ENCODE data around the gene TTC28.
"Not testable (repeated sequence)": the region's sequence is repeated elsewhere in the genome, so short reads cannot be mapped to it uniquely, and the experiment has no call there.

The TTC28 gene

DNA sequence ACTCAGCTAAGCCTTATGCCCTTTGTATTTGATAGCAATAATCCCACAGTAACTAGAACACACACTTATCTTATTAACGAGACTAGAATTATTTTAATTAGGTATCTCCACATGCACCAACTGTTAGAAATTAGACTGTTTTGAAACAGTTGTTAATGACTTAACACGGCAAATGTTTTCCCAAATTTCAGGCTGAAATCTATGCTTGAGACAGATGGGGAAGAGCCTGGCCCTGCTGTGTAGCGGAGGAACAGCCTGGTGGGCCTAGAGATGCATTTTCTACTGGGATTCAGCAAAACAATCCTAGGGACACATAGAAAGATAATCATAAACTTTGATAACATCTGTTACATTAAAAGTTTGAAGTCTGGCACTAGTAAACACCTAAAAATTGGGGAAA, 273.4 kb downstream of the TTC28 start:
- DNase-seq (ENCODE audit: low spot score) = no peak

DNA sequence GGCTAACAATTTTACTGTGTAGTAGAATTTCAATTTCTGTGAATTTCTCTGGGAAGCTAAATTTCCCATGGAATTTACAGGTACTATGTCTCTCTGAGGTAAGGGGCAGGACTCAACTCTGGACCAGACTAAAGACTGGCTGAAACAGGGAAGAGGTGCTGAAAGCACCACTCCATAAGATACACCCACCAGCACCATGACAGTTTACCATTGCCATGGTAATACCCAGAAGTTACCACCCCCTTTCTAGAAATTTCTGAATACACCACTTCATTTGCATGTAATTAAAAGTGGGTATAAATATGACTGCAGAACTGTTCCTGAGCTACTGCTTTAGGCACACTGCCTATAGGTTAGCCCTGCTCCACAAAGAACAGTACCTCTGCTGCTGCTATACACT, 274.1 kb downstream of the TTC28 start:
- no peak for DNase-seq (ENCODE audit: low spot score)

DNA sequence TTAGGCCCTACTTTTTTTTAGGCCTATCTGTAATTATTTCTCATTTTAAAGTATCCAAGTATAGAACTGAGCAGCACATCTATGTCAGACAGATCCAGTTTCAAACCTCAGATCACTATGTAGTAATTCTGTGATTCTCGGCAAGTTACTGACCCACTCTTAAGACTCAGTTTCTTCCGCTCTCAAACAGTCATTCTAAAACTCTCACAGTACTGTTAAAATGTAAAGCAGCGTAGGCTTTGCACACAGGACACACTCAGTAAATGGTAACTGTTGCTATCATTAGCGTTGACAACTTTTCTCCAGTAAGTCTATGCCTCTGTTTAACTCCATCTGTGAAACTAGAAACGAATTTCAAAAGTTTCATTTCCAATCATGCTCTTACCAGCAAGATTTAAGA, 277.1 kb downstream of the TTC28 start:
- DNase-seq (ENCODE audit: low spot score) = no peak

DNA sequence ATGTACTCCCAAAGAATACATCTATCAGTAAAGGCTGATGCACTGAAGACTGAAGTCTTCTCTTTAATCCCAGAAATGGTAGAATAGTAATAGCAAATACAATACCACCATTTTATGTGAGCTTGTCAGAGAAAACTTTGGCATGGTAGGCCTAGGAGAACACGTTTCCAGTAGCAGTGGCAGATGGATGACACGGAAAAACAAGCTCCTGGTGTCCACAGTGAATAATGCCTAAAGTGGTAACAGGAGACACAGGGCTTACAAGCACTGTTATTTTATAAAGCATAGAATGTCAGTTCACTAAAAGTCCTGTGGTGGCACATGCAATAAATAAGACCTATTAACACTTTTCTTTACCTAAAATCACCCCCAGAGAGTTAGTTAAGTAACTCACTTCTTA, 277.6 kb downstream of the TTC28 start:
- no peak for DNase-seq (ENCODE audit: low spot score)

GRCh38 chr22:28398981-28399380, 280.7 kb downstream of the TTC28 start:
- no peak for DNase-seq (ENCODE audit: low spot score)

DNA sequence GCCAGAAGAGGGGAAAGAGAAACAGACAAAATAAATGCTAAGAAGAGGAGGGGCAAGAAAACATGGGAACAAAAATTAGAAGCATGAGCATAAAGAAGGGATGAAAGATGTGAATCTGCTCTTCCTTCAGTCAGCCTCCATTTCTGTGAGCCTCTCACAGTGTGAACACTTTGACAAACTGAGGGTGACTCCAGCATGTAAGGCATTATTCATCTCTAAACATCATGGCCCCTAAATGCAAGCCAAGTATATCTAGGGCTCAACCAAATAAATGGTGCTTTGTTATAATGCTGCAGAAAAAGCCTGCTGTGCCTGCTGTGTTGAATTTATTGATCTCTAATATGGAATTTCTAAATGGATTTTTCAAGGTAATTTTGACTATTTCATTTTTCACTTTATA, 281.3 kb downstream of the TTC28 start:
- no peak for DNase-seq (ENCODE audit: low spot score)

DNA sequence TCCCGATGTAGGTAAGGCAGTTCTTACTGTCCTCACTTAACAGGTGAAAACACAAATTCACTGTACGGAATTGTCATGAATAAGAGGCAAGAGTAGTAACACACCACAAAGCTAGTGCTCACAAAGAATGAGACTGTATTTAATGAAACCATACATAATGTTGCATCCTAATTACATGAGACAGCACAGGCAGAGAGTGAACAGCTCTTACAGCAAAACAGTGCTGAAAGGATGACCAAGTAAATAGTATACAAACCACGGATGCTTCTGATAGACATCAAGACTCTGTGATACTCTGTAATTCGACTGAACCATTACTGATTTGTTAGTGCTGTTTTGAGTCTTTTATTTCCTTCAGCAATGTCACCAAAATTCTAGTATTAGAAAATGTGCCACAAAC, 282.3 kb downstream of the TTC28 start:
- DNase-seq (ENCODE audit: low spot score) = no peak

DNA sequence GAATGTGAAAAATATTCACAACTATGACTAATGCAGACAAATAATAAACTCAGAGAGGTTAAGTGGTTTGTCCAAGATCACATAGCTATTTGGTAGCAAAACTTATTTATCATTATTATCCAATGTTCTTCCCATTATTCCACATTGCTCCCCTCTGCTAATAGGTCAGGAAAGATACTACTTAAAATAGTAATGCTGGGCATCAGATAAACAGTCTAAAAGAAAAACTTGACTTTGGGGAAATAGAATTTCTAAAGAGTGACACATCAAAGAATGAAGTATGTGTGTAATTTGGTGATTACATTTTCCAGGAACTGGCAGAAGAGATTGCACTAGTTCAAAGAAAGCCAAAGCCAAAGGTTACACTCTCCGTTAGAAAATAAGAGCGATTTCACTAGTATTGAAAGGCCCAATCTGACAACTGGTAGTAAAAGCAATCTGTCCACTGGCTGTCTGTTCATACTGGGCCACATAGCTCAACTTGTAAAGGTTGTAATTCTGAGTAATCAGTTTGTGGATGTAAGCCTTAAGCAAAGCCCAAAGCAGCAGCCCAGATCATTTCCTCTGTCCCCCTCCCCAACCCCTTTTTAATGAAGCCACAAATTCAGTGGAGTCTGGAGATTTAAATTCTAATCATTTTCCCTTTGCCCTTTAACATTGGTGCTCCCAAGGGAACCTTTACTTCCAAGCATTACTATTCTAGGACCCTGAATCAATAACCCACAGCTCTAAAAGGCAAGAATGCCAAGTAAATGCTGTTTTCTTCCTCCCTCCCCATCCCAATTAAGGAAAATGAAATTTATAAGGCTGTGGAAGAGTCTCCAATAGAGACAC, 283.5 kb downstream of the TTC28 start:
- DNase-seq (ENCODE audit: low spot score) = peak; percentile 37

DNA sequence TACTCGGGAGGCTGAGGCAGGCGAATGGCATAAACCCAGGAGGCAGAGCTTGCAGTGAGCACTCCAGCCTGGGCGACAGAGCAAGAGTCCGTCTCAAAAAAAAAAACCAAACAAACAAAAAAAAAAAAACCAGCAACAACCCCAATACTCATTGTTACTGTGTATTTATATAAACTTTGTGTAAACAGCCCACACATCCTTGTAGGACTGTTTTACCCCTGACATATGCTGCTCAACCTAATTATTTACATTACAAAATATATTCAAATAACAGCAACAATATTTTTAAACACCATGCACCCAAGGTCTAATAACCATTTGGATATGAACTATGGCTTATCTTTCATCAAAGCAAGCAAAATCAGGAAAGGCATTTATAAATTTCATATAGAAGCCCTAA, 284.1 kb downstream of the TTC28 start:
- no peak for DNase-seq (ENCODE audit: low spot score)

- DNase-seq (ENCODE audit: low spot score) = no peak
Observed at GRCh38 chr22:28394513-28395110, 285.0 kb downstream of the TTC28 start.

DNA sequence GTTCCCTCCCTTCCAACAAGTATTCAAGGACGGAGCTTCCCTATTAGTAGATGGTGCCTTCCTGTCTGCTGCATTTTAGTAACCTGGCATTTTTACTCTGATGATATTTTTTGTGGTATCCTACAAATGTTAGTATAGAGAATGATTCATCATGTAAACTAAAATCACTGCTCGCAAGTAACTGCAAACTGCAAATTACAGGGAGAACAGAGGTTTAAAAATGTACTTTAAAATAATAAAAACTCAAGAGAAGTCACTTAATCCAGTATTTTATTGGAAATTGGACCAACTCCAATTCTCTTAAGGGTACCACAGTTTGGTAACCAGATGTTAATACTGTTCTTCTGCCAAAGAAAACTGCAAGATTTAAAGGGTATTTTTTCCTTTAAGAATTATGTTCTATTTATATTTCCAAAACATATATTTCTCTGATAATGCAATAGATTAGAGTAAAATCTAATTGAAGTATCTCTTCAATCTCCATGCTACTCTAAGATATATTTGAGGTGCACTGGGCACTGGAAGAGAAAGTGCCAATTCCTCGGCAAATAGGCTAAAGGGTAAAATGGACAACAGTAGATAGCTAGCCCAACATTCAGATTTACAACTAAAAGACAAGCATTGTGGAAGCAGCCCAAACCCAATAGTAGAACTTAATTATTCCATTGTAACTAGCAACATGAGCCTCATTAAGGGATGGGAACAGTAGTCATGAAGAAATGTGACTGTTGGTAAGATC, 298.0 kb downstream of the TTC28 start:
- no peak for DNase-seq (ENCODE audit: low spot score)

GRCh38 chr22:28379951-28380350, 299.7 kb downstream of the TTC28 start:
- no peak for DNase-seq (ENCODE audit: low spot score)

DNA sequence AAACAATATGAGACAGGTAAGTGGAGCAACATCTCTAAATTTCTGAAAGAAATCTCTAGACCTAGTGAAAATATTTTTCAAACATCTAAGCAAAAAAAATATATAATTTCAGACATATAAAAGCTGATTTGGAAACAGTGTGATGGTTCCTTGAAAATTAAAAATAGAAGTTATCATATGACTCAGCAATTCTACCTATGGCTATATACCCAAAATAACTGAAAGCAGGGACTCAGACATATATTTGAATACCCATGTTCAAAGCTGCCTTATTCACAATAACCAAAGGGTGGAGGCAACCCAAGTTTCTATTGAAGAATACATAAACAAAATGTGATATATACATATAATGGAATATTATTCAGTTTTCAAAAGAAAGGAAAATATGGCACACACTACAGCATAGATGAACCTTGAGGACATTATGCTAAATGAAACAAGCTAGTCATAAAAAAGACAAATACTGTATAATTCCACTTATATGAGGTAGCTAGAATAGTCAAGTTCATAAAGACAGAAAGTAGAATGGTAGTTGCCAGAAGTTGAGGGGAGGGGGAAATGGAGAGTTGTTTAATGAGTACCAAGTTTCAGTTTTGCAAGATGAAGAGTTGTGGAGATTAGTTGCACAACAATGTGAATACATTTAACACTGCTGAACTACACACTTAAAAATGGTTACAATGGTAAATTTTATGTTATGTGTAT, 300.4 kb downstream of the TTC28 start:
- no peak for DNase-seq (ENCODE audit: low spot score)

DNA sequence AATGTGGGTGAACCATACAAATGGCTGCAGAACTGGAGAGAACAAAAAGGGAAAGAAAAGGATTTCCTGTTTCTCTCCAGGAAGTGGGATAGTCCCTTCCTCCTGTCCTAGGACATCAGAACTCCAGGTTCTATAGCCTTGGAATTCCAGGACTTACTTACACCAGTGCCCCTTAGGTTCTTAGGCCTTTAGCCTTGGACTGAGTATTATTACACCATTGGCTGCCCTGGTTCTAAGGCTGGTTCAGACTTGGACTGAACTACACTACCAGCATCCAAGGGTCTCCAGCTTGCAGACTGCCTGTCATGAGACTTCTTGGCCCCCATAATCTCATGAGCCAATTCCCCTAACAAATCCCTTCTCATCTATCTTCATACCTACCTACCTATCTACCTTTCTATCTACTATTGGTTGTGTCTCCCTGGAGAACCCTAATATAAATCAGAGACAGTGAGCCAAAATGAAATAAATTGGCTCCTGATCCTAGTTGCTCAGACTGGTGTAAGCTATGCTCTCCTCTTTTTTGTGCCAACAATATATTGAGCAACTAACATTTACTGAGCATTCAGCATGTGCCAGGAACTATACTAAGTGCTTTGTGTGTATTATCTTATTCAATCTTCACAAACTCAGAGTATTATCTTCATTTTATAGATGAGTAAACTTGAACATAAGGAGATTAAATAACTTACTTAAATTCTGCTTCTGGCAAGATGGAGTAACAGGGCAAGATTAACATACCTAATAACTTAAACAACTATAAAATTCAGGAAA, 303.7 kb downstream of the TTC28 start:
- DNase-seq (ENCODE audit: low spot score) = no peak

GRCh38 chr22:28373831-28374230, 305.8 kb downstream of the TTC28 start:
- no peak for DNase-seq (ENCODE audit: low spot score)

DNA sequence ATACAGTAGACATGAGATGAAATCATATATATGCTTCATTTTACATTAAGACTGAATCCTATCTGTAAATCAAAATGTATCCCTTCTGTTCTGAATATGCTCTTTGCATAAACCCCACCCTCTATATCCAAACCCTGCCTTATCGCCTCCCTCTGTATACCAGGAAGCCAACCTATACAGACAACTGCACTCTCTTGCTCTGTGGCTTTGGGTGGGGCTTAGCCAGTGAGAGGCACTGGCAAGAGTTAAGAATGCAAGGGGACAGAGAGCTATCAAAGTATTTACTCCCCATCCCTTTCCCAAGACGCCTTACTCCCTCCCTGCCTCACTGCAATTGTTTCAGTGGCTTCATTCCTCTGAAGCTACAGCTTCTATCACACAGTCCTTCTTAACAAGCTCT, 309.8 kb downstream of the TTC28 start:
- no peak for DNase-seq (ENCODE audit: low spot score)

DNA sequence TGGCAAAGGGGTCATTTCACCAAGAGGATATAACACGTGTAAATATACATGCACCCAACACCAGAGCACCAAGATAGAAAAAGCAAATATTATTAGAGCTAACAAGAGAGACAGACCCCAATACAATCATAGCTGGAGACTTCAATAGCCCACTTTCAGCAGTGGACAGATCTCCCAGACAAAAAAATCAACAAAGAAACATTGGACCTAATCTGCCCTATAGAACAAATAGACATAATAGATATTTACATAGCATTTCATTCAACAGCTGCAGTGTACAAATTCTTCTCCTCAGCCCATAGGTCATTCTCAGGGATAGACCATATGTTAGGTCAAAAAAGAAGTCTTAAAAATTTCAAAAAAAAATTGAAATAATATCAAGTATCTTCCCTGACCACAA, 312.8 kb downstream of the TTC28 start:
- no peak for DNase-seq (ENCODE audit: low spot score)

DNA sequence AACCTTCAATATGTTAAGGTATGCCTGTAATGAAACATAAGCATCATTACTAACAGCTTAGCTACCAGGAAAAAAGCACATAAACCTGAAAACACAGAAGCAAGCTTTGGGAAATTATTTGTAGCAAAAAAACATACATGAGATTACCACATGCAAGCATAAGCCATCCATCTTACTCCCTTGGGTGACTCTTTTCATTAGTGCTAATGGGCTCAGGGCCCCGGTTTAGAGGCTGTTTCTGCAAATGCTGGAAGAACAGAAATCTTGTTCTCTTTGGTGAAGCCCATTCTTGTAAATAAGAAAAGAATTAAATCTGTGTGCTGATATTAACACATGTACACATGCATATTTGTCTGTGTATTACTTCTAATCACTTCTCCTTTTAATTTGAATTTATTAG, 314.3 kb downstream of the TTC28 start:
- DNase-seq (ENCODE audit: low spot score) = no peak

DNA sequence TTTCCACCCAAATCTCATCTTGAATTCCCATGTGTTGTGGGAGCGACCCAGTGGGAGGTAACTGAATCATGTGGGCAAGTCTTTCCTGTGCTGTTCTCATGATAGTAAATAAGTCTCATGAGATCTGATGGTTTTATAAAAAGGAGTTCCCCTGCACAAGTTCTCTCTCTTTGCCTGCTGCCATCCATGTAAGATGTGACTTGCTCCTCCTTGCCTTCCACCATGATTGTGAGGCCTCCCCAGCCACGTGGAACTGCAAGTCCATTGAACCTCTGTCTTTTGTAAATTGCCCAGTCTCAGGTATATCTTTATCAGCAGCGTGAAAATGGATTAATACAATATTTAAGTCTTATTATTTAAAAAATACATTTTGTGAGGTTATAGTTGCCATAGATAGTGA, 315.5 kb downstream of the TTC28 start:
- not testable (repeated sequence) for DNase-seq (ENCODE audit: low spot score)

DNA sequence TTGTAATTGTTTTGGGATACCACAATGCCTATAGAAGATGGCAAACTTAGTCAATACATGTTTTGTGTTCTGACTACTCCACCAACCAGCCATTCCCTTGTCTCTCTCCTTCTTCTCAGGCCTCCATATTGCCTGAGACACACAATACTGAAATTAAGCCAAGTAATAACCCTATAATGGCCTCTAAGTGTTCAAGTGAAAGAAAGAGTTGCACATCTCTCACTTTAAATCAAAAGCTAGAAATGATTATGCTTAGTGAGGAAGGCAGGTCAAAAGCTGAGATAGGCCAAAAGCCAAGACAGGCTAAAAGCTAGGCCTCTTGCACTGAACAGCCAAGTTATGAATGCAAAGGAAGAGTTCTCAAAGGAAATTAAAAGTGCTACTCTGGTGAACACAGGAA, 318.7 kb downstream of the TTC28 start:
- no peak for DNase-seq (ENCODE audit: low spot score)

DNA sequence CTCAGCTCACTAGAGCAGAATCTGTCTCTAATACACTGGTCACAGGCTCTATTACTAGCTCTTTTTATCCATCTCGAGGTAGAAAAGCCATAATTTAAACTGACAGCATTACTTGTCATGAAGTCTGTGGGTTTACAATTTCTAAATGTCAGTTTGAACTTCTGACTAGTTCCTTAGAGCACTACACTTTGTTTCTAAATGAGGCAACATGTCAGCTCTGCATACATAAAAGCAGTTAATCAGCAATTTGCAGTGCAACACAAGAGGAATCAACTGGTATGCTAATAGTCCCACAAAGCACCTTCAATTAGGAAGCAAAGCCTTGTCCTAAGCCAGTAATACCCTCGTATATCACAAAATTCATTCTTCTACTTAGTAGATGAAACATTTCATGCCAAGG, 321.3 kb downstream of the TTC28 start:
- DNase-seq (ENCODE audit: low spot score) = no peak

DNA sequence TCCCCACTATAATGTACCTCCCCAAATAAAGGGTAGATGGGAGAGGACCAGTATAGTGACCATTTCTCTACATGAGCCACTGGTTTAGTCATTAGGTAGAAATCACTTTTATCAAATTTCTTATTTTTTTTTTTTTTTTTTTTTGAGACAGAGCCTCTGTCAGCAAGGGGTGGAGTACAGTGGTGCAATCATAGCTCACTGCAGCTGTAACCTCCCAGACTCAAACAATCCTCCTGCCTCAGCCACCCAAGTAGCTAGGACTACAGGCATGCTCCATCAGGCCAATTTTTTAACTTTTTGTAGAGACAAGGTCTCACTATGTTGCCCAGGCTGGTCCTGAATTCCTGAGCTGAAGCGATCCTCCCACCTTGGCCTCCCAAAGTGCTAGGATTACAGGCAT, 322.4 kb downstream of the TTC28 start:
- no peak for DNase-seq (ENCODE audit: low spot score)

Data from HuH-7 (cell line).